Lower leg skin (tissue), 3 donors: ENCODE results near the gene TTC21A.

ENCODE experiments used
- CTCF ChIP-seq, 3 donors: fragments of 450-650 bp; IDR thresholded peaks; one replicate each; pipeline ENCODE4 v1.5.1; 2016; ENCODE audit warnings: antibody characterized with exemption in 3 of 3, mild to moderate bottlenecking in 3 of 3, moderate library complexity in 2 of 3
- POLR2A ChIP-seq, 2 donors: fragments of 450-650 bp; IDR thresholded peaks; one replicate each; pipeline ENCODE4 v1.6.1; 2016 to 2017; ENCODE audit warnings: antibody characterized with exemption in 2 of 2, mild to moderate bottlenecking in 1 of 2, moderate library complexity in 1 of 2

GRCh38 chr3:39169712-39170111 is 62.2 kb downstream of the TTC21A start:
- TF ChIP-seq CTCF (IDR thresholded peaks at IDR 0.05) (no peak), POLR2A (IDR thresholded peaks at IDR 0.05) (no peak)
